HCT116 (cell line): ENCODE data around the gene SPEF2. TPM values are rescaled to one million over a fixed set of nuclear protein-coding genes. Genes with fewer than 3 reads are reported as not detected.

Source experiments
- ATAC-seq: fragments of 200-7000 bp; cut with Tn5 transposase; 2 replicates; pipeline ENCODE4 v1.9.1; 2020; ENCODE audit warnings: mild to moderate bottlenecking, moderate library complexity
- BruUV-seq: library from RNA; stranded (reverse); fragments of 400-500 nt; replicated peaks from 2 replicates; lab custom pipeline; 2021; lab: Mats Ljungman, UMichigan
- CTCF ChIA-PET: fragments of 300-600 bp; sonication (Branson Sonifier 250); formaldehyde crosslinking; loops from one replicate; lab custom pipeline; 2021; ENCODE audit warnings: antibody characterized with exemption; lab: Charles Lee
- POLR2A ChIA-PET: fragments of 300-600, 350-600 bp; sonication (Branson Sonifier 250); formaldehyde crosslinking; loops from one replicate; lab custom pipeline; 2021; ENCODE audit warnings: antibody characterized with exemption; lab: Charles Lee
- RAD21 ChIA-PET, 2 experiments: fragments of 300-600 bp; sonication (Branson Sonifier 250); formaldehyde crosslinking; loops; one replicate each; lab custom pipeline; 2023; ENCODE audit warnings: low total read pairs in 2 of 2; ENCODE audit not compliant: uncharacterized antibody in 2 of 2, unreplicated experiment in 2 of 2, low non-redundant PET in 1 of 2; lab: Charles Lee
- DNase-seq: peaks from one replicate; pipeline ENCODE4 v3.0.0-alpha.2; 2010; ENCODE audit warnings: low read depth, low spot score
- H2AFZ ChIP-seq: fragments of 200-600 bp; shearing (Covaris generic), sonication (generic); 2 replicates; pipeline ENCODE4 v1.6.1; 2017; ENCODE audit warnings: low read depth, mixed run types, mixed read lengths, antibody characterized with exemption, low read length; ENCODE audit not compliant: poor library complexity, severe bottlenecking
- H3K27ac ChIP-seq: 2 replicates; pipeline ENCODE4 v1.5.1; 2012; ENCODE audit warnings: low read depth, low read length
- H3K27me3 ChIP-seq: fragments of 200-600 bp; sonication (generic); 2 replicates; pipeline ENCODE4 v1.6.1; 2016; ENCODE audit warnings: mixed run types, low read length, mixed read lengths; ENCODE audit not compliant: insufficient read depth
- H3K36me3 ChIP-seq, 2 experiments: fragments of 200-500 bp in 1 of 2; fragments of 200-600 bp in 1 of 2; sonication (Bioruptor generic) in 1 of 2; sonication (generic) in 1 of 2; 2 replicates each; pipeline versions ENCODE4 v1.5.1 to v1.6.1; 2014 to 2016; ENCODE audit warnings: low read length in 2 of 2, inconsistent platforms in 1 of 2, mixed read lengths in 1 of 2, mixed run types in 1 of 2; ENCODE audit not compliant: insufficient read depth in 2 of 2, control insufficient read depth in 1 of 2
- H3K4me1 ChIP-seq, 2 experiments: fragments of 200-600 bp in 1 of 2; sonication (generic) in 1 of 2; 2 replicates each; pipeline versions ENCODE4 v1.5.1 to v1.6.1; 2012 to 2017; ENCODE audit warnings: low read length in 2 of 2, inconsistent platforms in 1 of 2, mild to moderate bottlenecking in 1 of 2, mixed read lengths in 1 of 2, mixed run types in 1 of 2, moderate library complexity in 1 of 2; ENCODE audit not compliant: insufficient read depth in 2 of 2, control insufficient read depth in 1 of 2
- H3K4me2 ChIP-seq: fragments of 200-600 bp; sonication (generic); 2 replicates; pipeline ENCODE4 v1.6.1; 2017; ENCODE audit warnings: mixed run types, low read length, mixed read lengths
- H3K4me3 ChIP-seq, 2 experiments: fragments of 200-600 bp in 1 of 2; sonication (generic) in 1 of 2; replicated peaks in 1 of 2; 2 replicates each; pipeline ENCODE4 v1.5.1; 2011 to 2016; ENCODE audit warnings: low read length in 2 of 2, control low read depth in 1 of 2, low read depth in 1 of 2, mild to moderate bottlenecking in 1 of 2, mixed read lengths in 1 of 2, mixed run types in 1 of 2
- H3K79me2 ChIP-seq: fragments of 200-600 bp; sonication (generic); 2 replicates; pipeline ENCODE4 v1.6.1; 2017; ENCODE audit warnings: mild to moderate bottlenecking, mixed run types, low read length, moderate library complexity, mixed read lengths; ENCODE audit not compliant: insufficient read depth
- H3K9ac ChIP-seq: fragments of 200-600 bp; sonication (generic); 2 replicates; pipeline ENCODE4 v1.6.1; 2016; ENCODE audit warnings: low read length, mixed read lengths
- H3K9me2 ChIP-seq: fragments of 200-600 bp; sonication (generic), shearing (Covaris generic); 2 replicates; pipeline ENCODE4 v1.6.1; 2017; ENCODE audit warnings: mixed run types, mild to moderate bottlenecking, moderate library complexity; ENCODE audit not compliant: insufficient read depth
- H3K9me3 ChIP-seq, 2 experiments: fragments of 200-500 bp in 1 of 2; fragments of 200-600 bp in 1 of 2; sonication (Bioruptor generic) in 1 of 2; sonication (generic) in 1 of 2; 2 replicates each; pipeline ENCODE4 v1.6.1; 2014 to 2017; ENCODE audit warnings: low read length in 2 of 2, mixed read lengths in 2 of 2, inconsistent platforms in 1 of 2, low read depth in 1 of 2, mild to moderate bottlenecking in 1 of 2, mixed run types in 1 of 2, moderate library complexity in 1 of 2; ENCODE audit not compliant: control insufficient read depth in 1 of 2, insufficient read depth in 1 of 2
- H4K20me1 ChIP-seq: fragments of 200-600 bp; sonication (generic), shearing (Covaris generic); 2 replicates; pipeline ENCODE4 v1.6.1; 2017; ENCODE audit warnings: mixed run types, mild to moderate bottlenecking, moderate library complexity; ENCODE audit not compliant: insufficient read depth
- CBX3 ChIP-seq: IDR thresholded peaks from 2 replicates; pipeline ENCODE4 v1.6.1; 2012; ENCODE audit warnings: low read depth
- EGR1 ChIP-seq: IDR thresholded peaks from 2 replicates; pipeline ENCODE4 v1.6.1; 2012; ENCODE audit warnings: low read depth
- ELF1 ChIP-seq: IDR thresholded peaks from 2 replicates; pipeline ENCODE4 v1.6.1; 2012; ENCODE audit warnings: low read depth, borderline replicate concordance
- FOSL1 ChIP-seq: IDR thresholded peaks from 2 replicates; pipeline ENCODE4 v1.6.1; 2012; ENCODE audit warnings: low read depth
- JUND ChIP-seq: IDR thresholded peaks from 2 replicates; pipeline ENCODE4 v1.6.1; 2012
- POLR2A ChIP-seq: IDR thresholded peaks from 2 replicates; pipeline ENCODE4 v1.7.0; 2011; ENCODE audit warnings: borderline replicate concordance; ENCODE audit not compliant: insufficient read depth, insufficient read length; ENCODE audit errors: extremely low read depth
- POLR2AphosphoS5 ChIP-seq: IDR thresholded peaks from 2 replicates; pipeline ENCODE4 v1.6.1; 2011; ENCODE audit warnings: mild to moderate bottlenecking, low read depth, low read length, moderate library complexity
- RAD21 ChIP-seq: IDR thresholded peaks from 2 replicates; pipeline ENCODE4 v1.6.1; 2012; ENCODE audit warnings: low read depth, mild to moderate bottlenecking
- SP1 ChIP-seq: IDR thresholded peaks from 2 replicates; pipeline ENCODE4 v1.6.1; 2012; ENCODE audit warnings: low read depth
- YY1 ChIP-seq: IDR thresholded peaks from 2 replicates; pipeline ENCODE4 v1.6.1; 2011; ENCODE audit warnings: low read length, low read depth, moderate library complexity, mild to moderate bottlenecking; ENCODE audit not compliant: insufficient replicate concordance; ENCODE audit errors: extremely low read depth
- ZFX ChIP-seq: fragments of 450-650 bp; IDR thresholded peaks from 2 replicates; pipeline ENCODE4 v1.6.1; 2017
- ZNF274 ChIP-seq: fragments of 200-500 bp; sonication (Bioruptor generic); IDR thresholded peaks from 2 replicates; pipeline ENCODE4 v1.6.1; 2014; ENCODE audit warnings: mild to moderate bottlenecking, low read depth, low read length, inconsistent platforms
- intact Hi-C: fragments of 100-400 bp; cut with micrococcal nuclease; formaldehyde crosslinking; loops from 2 replicates; pipeline ENCODE4 v1.10.0; 2022
- total RNA-seq: library from RNA; stranded (reverse); gene quantifications from one replicate; pipeline ENCODE4 v1.2.1, GENCODE V29; 2021; ENCODE audit not compliant: unreplicated experiment
- TF ChIP-seq, protein P1 (sequence below): IDR thresholded peaks from 2 replicates; pipeline ENCODE4 v1.6.1; 2012
- TF ChIP-seq, protein P2 (sequence below), 3 experiments: fragments of 200-600 bp in 1 of 3; sonication (generic) in 1 of 3; IDR thresholded peaks in 2 of 3; conservative IDR thresholded peaks in 1 of 3; 2 replicates each; pipeline ENCODE4 v1.5.1; 2012 to 2017; ENCODE audit warnings: low read depth in 2 of 3, low read length in 2 of 3, antibody characterized with exemption in 1 of 3, borderline replicate concordance in 1 of 3, control low read depth in 1 of 3, mild to moderate bottlenecking in 1 of 3, mixed read lengths in 1 of 3, mixed run types in 1 of 3, moderate library complexity in 1 of 3; ENCODE audit not compliant: insufficient read depth in 1 of 3
- TF ChIP-seq, protein P3 (sequence below): IDR thresholded peaks from 2 replicates; pipeline ENCODE4 v1.6.1; 2011; ENCODE audit warnings: mild to moderate bottlenecking, low read length, moderate library complexity; ENCODE audit not compliant: insufficient replicate concordance; ENCODE audit errors: extremely low read depth
- TF ChIP-seq, protein P4 (sequence below): IDR thresholded peaks from 2 replicates; pipeline ENCODE4 v1.6.1; 2012

The SPEF2 gene
- total RNA-seq, 1 experiment from 2014 or later, result 4.6 TPM

DNA sequence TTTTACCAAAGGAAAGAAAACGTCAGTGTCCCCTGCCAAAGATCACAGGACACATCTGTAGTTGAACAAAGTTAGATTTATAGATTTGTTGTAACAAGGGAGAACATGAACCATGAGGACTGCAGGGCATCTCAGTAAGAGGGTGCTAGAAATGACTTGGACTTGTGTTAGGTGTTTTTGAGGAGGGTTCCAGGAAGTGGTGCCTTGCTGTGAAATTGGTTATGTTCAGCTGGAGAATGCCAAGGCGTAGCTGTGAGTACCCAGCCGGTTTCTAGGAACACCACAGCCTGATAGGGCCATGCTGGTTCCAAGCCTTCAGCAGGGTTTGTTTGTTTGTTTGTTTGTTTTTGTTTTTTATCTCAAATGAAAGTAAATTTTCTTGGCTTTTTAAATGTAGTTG lies 5.3 kb downstream of the SPEF2 start:
- Histone ChIP-seq H3K9me2 (no peaks in the 10 kb centered on the region), H3K27ac (no peak overlapping the region), H3K9me3 (no peaks in the 10 kb centered on the region), H2AFZ (no peak overlapping the region), H3K9ac (no peak overlapping the region), H3K4me2 (no peak overlapping the region), H3K79me2 (no peaks in the 10 kb centered on the region), H4K20me1 (no peaks in the 10 kb centered on the region), H3K36me3 (no peaks in the 10 kb centered on the region), H3K4me3 (no peak overlapping the region), H3K4me1 (peaks cover 4 to 6% of the 10 kb centered on the region in 2 experiments; a peak in 3 of 4 replicates), H3K27me3 (no peaks in the 10 kb centered on the region)
- no peak for DNase-seq
- BruUV-seq, result no TSS peak
- ChIA-PET POLR2A (no interaction called here), RAD21 (no interaction called here), CTCF (no interaction called here)
- TF ChIP-seq ZFX (no peak), EGR1 (no peak), ZNF274 (no peak), SP1 (no peak), CBX3 (no peak), RAD21 (no peak)
- ATAC-seq, result no peak
- intact Hi-C loops, result no loop called here

DNA sequence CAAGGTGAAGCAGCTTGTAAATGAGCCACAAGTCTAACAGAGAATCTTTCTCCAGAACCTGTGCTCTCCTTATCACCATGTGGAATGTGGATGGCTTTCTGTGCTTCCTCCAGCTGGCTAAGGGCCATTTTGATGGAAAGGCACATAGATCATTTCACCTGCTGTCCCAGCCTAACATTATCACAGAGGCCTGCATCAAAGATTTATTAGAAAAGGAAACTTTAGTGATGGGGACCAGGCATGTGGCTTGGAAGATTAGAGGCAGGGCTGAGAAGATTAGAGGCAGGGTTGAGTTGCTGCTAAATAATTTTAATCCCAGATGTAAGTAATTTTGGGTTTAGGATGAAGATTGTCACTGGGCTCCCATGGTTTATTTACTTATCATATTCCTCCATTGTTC lies 6.3 kb downstream of the SPEF2 start:
- Histone ChIP-seq H3K27me3 (no peaks in the 10 kb centered on the region), H3K4me3 (no peak overlapping the region), H2AFZ (no peak overlapping the region), H3K9ac (no peak overlapping the region), H3K4me2 (no peak overlapping the region), H3K36me3 (no peaks in the 10 kb centered on the region), H3K4me1 (no peaks in the 10 kb centered on the region), H3K79me2 (no peaks in the 10 kb centered on the region), H3K9me3 (no peaks in the 10 kb centered on the region), H4K20me1 (no peaks in the 10 kb centered on the region), H3K9me2 (0 out of 2 replicates have a peak, but pooled peaks cover 3% of the 10 kb centered on the region), H3K27ac (no peak overlapping the region)
- ChIA-PET RAD21 (no interaction called here), CTCF (no interaction called here), POLR2A (no interaction called here)
- no peak for DNase-seq
- BruUV-seq, result no TSS peak
- ATAC-seq, result no peak
- TF ChIP-seq, protein P1, sequence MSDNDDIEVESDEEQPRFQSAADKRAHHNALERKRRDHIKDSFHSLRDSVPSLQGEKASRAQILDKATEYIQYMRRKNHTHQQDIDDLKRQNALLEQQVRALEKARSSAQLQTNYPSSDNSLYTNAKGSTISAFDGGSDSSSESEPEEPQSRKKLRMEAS, result no peak
- TF ChIP-seq POLR2AphosphoS5, result no peak
- no peak for TF ChIP-seq RAD21
- no peak for TF ChIP-seq EGR1
- TF ChIP-seq ELF1, result no peak
- TF ChIP-seq YY1, result no peak
- no peak for TF ChIP-seq FOSL1
- TF ChIP-seq, protein P2, sequence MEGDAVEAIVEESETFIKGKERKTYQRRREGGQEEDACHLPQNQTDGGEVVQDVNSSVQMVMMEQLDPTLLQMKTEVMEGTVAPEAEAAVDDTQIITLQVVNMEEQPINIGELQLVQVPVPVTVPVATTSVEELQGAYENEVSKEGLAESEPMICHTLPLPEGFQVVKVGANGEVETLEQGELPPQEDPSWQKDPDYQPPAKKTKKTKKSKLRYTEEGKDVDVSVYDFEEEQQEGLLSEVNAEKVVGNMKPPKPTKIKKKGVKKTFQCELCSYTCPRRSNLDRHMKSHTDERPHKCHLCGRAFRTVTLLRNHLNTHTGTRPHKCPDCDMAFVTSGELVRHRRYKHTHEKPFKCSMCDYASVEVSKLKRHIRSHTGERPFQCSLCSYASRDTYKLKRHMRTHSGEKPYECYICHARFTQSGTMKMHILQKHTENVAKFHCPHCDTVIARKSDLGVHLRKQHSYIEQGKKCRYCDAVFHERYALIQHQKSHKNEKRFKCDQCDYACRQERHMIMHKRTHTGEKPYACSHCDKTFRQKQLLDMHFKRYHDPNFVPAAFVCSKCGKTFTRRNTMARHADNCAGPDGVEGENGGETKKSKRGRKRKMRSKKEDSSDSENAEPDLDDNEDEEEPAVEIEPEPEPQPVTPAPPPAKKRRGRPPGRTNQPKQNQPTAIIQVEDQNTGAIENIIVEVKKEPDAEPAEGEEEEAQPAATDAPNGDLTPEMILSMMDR (IDR thresholded peaks at IDR 0.05 in 2 of 3, conservative IDR thresholded peaks at IDR 0.05 in 1 of 3; ENCODE audit: borderline replicate concordance in 1 of 3, insufficient read depth in 1 of 3, low read depth in 2 of 3, low read length in 2 of 3), result no peak
- no peak for TF ChIP-seq CBX3
- TF ChIP-seq JUND, result no peak
- TF ChIP-seq, protein P3, sequence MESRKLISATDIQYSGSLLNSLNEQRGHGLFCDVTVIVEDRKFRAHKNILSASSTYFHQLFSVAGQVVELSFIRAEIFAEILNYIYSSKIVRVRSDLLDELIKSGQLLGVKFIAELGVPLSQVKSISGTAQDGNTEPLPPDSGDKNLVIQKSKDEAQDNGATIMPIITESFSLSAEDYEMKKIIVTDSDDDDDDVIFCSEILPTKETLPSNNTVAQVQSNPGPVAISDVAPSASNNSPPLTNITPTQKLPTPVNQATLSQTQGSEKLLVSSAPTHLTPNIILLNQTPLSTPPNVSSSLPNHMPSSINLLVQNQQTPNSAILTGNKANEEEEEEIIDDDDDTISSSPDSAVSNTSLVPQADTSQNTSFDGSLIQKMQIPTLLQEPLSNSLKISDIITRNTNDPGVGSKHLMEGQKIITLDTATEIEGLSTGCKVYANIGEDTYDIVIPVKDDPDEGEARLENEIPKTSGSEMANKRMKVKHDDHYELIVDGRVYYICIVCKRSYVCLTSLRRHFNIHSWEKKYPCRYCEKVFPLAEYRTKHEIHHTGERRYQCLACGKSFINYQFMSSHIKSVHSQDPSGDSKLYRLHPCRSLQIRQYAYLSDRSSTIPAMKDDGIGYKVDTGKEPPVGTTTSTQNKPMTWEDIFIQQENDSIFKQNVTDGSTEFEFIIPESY, result no peak
- no peak for TF ChIP-seq POLR2A
- TF ChIP-seq, protein P4, sequence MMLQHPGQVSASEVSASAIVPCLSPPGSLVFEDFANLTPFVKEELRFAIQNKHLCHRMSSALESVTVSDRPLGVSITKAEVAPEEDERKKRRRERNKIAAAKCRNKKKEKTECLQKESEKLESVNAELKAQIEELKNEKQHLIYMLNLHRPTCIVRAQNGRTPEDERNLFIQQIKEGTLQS, result no peak
- intact Hi-C loops, result no loop called here
